ENCODE results near the gene PTPRD. TPM values are rescaled to one million over a fixed set of nuclear protein-coding genes. Genes with fewer than 3 reads are reported as not detected.

The PTPRD gene
- total and polyA plus RNA-seq, 9 of the 15 experiments (the other 6 are each of a cell fraction or from before 2014, with no cell fraction given) = 0.11 TPM; not detected in 8

DNA sequence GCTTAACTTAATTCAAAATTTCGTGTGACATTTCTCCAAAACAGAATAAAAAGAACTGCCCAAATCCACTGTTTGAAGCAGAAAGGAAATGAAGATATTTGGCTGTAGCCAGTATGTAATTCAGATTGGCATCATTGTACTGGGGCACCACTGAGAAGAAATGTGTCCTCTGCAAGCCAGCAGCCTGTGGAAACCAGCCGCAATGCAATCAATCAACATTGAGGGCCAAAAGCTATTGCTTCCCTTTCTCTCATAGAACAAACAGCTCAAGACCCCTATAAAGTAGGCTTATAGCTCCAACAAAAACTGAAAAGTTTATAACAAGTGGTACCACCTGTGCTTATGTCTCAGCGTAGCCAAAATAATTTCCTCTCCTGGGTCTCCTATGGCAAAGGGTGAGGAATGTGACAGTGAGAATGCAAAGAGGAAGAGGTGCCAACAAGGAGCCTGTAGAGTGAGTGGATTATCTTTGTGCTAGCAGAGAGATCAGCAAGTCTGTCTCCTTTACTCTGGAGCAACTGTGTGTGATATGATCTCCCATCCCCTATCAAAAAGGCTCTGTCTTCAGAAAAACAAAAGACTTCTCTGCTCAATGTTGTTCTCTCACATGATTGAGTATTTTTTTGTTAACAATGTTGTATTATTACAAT, 1740.9 kb downstream of the PTPRD start (continued):
- TF ChIP-seq, protein P1, sequence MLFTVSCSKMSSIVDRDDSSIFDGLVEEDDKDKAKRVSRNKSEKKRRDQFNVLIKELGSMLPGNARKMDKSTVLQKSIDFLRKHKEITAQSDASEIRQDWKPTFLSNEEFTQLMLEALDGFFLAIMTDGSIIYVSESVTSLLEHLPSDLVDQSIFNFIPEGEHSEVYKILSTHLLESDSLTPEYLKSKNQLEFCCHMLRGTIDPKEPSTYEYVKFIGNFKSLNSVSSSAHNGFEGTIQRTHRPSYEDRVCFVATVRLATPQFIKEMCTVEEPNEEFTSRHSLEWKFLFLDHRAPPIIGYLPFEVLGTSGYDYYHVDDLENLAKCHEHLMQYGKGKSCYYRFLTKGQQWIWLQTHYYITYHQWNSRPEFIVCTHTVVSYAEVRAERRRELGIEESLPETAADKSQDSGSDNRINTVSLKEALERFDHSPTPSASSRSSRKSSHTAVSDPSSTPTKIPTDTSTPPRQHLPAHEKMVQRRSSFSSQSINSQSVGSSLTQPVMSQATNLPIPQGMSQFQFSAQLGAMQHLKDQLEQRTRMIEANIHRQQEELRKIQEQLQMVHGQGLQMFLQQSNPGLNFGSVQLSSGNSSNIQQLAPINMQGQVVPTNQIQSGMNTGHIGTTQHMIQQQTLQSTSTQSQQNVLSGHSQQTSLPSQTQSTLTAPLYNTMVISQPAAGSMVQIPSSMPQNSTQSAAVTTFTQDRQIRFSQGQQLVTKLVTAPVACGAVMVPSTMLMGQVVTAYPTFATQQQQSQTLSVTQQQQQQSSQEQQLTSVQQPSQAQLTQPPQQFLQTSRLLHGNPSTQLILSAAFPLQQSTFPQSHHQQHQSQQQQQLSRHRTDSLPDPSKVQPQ (CRISPR knock-in tag; IDR thresholded peaks at IDR 0.05; ENCODE audit: borderline replicate concordance) = no peak
- TF ChIP-seq, protein P2, sequence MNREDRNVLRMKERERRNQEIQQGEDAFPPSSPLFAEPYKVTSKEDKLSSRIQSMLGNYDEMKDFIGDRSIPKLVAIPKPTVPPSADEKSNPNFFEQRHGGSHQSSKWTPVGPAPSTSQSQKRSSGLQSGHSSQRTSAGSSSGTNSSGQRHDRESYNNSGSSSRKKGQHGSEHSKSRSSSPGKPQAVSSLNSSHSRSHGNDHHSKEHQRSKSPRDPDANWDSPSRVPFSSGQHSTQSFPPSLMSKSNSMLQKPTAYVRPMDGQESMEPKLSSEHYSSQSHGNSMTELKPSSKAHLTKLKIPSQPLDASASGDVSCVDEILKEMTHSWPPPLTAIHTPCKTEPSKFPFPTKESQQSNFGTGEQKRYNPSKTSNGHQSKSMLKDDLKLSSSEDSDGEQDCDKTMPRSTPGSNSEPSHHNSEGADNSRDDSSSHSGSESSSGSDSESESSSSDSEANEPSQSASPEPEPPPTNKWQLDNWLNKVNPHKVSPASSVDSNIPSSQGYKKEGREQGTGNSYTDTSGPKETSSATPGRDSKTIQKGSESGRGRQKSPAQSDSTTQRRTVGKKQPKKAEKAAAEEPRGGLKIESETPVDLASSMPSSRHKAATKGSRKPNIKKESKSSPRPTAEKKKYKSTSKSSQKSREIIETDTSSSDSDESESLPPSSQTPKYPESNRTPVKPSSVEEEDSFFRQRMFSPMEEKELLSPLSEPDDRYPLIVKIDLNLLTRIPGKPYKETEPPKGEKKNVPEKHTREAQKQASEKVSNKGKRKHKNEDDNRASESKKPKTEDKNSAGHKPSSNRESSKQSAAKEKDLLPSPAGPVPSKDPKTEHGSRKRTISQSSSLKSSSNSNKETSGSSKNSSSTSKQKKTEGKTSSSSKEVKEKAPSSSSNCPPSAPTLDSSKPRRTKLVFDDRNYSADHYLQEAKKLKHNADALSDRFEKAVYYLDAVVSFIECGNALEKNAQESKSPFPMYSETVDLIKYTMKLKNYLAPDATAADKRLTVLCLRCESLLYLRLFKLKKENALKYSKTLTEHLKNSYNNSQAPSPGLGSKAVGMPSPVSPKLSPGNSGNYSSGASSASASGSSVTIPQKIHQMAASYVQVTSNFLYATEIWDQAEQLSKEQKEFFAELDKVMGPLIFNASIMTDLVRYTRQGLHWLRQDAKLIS (CRISPR knock-in tag; IDR thresholded peaks at IDR 0.05) = no peak
- TF ChIP-seq XRCC5 (IDR thresholded peaks at IDR 0.05; ENCODE audit: low read depth, low read length) (no peak), HCFC1 (IDR thresholded peaks at IDR 0.05; ENCODE audit: low read depth, low read length) (no peak)
- TF ChIP-seq, protein P3, sequence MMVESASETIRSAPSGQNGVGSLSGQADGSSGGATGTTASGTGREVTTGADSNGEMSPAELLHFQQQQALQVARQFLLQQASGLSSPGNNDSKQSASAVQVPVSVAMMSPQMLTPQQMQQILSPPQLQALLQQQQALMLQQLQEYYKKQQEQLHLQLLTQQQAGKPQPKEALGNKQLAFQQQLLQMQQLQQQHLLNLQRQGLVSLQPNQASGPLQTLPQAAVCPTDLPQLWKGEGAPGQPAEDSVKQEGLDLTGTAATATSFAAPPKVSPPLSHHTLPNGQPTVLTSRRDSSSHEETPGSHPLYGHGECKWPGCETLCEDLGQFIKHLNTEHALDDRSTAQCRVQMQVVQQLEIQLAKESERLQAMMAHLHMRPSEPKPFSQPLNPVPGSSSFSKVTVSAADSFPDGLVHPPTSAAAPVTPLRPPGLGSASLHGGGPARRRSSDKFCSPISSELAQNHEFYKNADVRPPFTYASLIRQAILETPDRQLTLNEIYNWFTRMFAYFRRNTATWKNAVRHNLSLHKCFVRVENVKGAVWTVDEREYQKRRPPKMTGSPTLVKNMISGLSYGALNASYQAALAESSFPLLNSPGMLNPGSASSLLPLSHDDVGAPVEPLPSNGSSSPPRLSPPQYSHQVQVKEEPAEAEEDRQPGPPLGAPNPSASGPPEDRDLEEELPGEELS (CRISPR knock-in tag; IDR thresholded peaks at IDR 0.05; ENCODE audit: borderline replicate concordance) = no peak
